ENCODE measurements around the gene DDX25.

Gene DDX25

DNA sequence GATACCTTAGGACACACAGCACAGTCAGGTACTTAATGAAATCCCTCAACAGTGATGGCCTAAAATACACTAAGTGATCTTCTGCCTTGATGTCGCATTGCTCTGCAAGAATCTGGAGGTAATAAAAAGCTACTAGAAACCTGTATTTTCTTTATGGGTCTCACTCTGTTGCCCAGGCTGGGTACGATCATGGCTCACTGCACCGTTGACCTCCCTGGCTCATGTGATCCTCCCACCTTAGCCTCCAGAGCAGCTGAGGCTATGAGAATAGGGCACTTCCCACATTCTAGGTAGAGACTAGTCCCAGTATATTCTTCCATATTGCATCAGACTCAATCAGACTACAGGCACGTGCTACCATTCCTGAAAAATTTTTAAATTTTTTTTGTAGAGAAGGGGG is 63.2 kb downstream of the DDX25 start:
- DNase-seq (ENCODE audit: extremely low spot score, insufficient read length, low read depth), result no peak
- FAIRE-seq, result no peak

DNA sequence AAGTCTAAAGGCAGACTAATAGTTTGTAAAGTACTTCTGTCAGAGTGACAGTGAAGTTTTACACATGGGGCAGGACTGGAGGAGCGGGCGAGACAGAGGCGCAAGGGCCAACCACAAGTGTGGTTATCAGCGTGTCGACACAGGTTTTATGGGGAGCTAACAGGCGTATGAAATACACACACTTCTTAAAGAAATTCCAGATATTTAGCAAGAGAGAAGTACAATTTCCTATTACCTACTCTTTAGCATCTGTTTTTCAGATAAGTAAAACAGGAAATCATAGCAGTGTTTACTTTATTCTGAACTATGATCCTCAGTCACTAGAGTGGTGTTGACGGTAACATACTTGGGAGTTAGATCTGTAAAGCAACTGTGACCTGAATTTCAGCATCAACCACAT is 64.0 kb downstream of the DDX25 start:
- DNase-seq (ENCODE audit: extremely low spot score, insufficient read length, low read depth), result no peak
- FAIRE-seq, result no peak

DNA sequence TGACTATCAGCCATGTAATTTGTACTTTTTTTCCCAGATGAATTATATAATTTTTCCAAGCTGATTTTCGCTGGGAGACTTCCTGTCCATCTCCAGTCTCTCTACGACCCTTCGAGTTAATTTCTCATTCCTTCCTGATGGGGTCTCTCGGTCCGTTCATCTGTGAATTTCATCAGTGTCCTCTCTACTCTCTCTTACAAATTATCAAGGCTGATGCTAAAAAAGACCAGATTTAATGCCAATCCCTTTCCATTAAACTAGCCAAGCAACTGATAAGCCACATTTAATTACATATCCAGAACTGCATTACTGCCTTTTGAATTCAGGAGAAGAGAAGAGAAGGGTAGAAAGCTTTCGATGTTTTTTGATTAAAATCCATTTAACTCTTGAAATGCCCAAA is 67.3 kb downstream of the DDX25 start:
- no peak for FAIRE-seq

DNA sequence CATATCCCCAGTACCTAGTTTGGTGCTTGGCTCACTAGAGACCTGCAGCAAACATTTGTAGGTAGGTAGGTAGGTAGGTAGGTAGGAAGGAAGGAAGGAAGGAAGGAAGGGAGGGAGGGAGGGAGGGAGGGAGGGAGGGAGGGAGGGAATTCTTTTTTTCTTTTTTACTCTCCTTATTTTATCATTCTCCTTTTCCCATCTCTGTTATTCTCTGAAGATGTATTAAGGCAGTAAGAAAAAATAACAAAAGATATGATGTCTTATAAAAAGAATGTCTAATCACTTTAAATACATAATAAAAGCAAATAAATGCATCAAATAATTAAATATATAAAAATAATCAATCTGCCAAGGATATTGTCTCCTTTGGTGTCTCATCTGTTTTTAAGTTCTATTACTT is 70.0 kb downstream of the DDX25 start:
- FAIRE-seq (no peak), DNase-seq (ENCODE audit: extremely low spot score, insufficient read length, low read depth) (no peak)

More for the DNA sequence above, 67.3 kb downstream of the DDX25 start:
- DNase-seq (ENCODE audit: extremely low spot score, insufficient read length, low read depth), result no peak

DNA sequence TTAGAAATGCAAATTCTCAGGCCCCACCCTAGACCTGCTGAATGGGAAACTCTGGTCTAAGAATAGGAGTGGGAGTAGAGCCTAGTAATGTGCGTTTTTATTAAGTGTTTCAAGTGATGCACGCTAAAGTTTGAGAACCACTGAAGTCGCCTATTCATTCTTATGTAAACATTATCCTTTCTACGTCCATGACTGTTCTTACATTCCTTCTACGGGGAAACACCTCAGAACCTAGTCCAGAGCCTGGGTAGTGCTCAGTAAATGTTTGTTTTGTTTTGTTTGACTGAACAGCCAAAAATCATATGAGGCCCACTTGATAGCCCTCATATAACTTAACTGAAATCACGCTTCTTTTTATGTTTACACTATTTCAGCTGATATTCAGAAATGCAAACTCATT is 71.3 kb downstream of the DDX25 start:
- FAIRE-seq, result no peak

DNA sequence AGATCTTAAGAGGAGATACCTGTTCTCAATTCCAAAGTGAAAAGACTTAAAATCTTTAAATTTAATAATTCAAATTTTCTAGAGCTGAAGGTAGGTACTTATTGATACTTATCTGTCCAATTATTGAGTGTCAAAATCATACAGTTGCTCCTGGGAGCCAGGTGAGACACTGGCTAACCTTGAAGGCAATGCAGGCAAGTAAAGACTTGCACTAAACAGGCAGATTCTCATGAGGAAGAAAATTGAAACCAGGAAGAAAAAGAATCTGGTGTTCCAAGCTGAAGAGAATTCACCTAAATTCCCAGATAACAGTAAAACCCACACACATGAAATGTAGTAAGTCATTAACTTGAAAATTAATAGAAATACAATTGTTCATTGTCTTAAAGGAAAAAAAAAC is 71.8 kb downstream of the DDX25 start:
- no peak for DNase-seq (ENCODE audit: extremely low spot score, insufficient read length, low read depth)
- no peak for FAIRE-seq

More for the DNA sequence above, 71.3 kb downstream of the DDX25 start:
- no peak for DNase-seq (ENCODE audit: extremely low spot score, insufficient read length, low read depth)

DNA sequence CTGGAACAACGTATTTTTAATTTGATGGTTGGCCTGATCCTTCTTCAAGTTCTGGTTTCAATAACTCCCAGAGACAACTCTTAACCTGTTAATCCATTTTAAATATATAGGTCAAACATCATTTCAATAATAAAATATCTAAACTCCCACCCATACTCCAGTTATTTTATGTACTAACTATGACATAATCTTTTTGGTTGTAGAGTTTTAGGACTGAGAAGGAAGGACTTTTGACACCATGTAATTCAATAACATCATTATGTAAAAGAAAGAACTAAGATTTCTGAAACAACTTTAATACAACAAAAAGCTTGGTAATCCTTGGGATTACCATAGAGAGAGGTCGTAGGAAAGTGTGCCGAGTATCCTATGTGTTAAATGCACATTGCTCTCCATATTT is 73.0 kb downstream of the DDX25 start:
- FAIRE-seq (no peak), DNase-seq (ENCODE audit: extremely low spot score, insufficient read length, low read depth) (no peak)

DNA sequence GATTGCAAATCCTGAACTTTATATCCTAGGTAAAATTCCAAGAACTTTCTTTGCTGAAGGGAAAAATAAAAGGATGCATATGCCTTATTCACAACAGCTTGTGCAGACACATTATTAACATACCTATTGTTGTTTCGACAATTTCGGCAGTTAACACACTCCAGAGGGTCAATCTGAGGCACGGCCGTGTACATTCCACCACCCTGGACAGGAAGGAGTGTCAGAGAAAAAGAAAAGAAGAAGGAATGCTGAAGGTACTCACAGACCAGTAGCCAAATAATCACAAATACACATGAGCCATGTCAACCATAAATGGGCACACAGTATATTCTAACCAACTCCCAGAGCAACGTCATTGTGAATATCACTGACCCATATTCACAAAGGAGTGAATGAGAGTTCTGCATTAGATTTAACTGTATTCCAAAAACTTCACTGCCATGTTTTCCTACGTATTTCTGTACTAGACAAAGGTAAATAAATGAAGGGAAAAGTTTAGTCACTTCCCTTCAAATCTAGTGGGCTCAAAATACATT is 73.9 kb downstream of the DDX25 start:
- DNase-seq (ENCODE audit: extremely low spot score, insufficient read length, low read depth) (no peak), FAIRE-seq (no peak)

Measured in GM18507 (cell line).